ENCODE results near the gene HP. TPM values are rescaled to one million over a fixed set of nuclear protein-coding genes. Genes with fewer than 3 reads are reported as not detected.

The HP gene
- total and polyA plus RNA-seq, 2 of the 8 experiments (the other 6 are each of a cell fraction or from before 2014, with no cell fraction given), result not detected

DNA sequence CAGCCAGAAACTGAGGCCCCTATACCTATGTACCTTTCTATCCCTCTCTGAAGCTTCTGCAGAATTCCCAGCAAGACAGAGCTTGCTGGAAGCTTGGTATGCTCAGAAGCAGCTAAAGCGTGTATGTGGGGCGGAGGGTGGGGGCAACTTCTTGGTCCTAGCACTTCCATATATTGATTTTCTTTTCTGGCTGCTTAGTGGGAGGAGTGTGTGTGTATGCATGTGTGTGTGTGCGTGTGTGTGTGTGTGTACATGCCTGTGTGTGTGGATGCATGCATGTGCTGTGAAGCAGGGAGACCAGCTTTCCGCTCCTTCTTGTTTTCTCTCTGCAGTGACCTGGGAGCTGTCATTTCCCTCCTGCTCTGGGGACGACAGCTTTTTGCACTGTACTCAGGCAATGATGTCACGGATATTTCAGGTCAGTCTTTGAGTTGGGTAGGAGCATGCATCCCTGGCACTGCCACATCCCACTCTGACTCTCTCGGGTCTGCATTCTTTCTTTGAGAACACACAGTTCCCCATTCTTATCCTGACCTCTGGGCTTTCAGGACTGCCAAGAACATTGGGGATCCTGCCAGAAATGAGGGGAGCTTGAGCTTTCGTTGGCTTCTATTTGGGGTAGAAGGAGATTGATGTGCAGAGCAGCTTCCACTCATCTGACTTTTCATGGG lies 19.4 kb downstream of the HP start:
- Histone ChIP-seq H3K9ac (replicated peaks in 1 of 4; ENCODE audit: extremely low read depth in 1 of 4, low read depth in 3 of 4, low read length in 3 of 4) (peak overlapping the region in 1 of 4 experiments; percentile 60; a peak in 2 of 7 replicates), H2BK20ac (ENCODE audit: low read length) (no peak overlapping the region), H3K36me3 (ENCODE audit: control insufficient read depth in 2 of 4, insufficient read depth in 4 of 4, low read length in 3 of 4) (no peaks in the 10 kb centered on the region), H3K18ac (ENCODE audit: extremely low read depth, low read length) (no peak overlapping the region), H3K9me3 (ENCODE audit: insufficient read depth in 2 of 2, low read depth in 1 of 2, low read length in 1 of 2) (no peaks in the 10 kb centered on the region), H3K4ac (replicated peaks; ENCODE audit: insufficient read length, low read depth, low read length) (no peak overlapping the region), H4K8ac (ENCODE audit: extremely low read depth, insufficient read depth, low read length) (no peak overlapping the region), H3K27ac (ENCODE audit: low read depth, low read length) (peak overlapping the region; percentile 68; the same call in 1 of the 2 replicates), H2BK15ac (ENCODE audit: low read length) (no peak overlapping the region), H2AK5ac (ENCODE audit: low read depth, low read length) (no peak overlapping the region; the same call in 1 of the 2 replicates), H2BK5ac (ENCODE audit: low read depth, low read length) (peak overlapping the region; percentile 77; the same call in 1 of the 2 replicates), H4K91ac (replicated peaks; ENCODE audit: insufficient read length, low read length) (no peak overlapping the region), H2AFZ (ENCODE audit: low read length) (no peak overlapping the region), H2BK120ac (replicated peaks; ENCODE audit: low read depth, low read length) (no peak overlapping the region), H3K79me2 (ENCODE audit: control insufficient read depth in 1 of 2, insufficient read depth in 2 of 2, low read length in 2 of 2) (no peaks in the 10 kb centered on the region), H3K4me3 (ENCODE audit: extremely low read depth in 1 of 4, insufficient read depth in 2 of 4, low read depth in 3 of 4, low read length in 4 of 4) (no peak overlapping the region), H4K20me1 (replicated peaks in 1 of 2; ENCODE audit: control insufficient read depth in 1 of 2, insufficient read depth in 2 of 2, low read length in 2 of 2) (no peaks in the 10 kb centered on the region), H3K27me3 (replicated peaks in 1 of 4; ENCODE audit: control insufficient read depth in 3 of 4, extremely low read depth in 1 of 4, insufficient read depth in 3 of 4, low read length in 3 of 4) (no peaks in the 10 kb centered on the region), H4K5ac (ENCODE audit: insufficient read length, low read depth, low read length) (no peak overlapping the region), H3K4me1 (replicated peaks in 1 of 4; ENCODE audit: control insufficient read depth in 3 of 4, insufficient read depth in 4 of 4, low read length in 3 of 4) (peaks cover 0 to 14% (median 2%) of the 10 kb centered on the region in 4 experiments; a peak in 3 of 7 replicates), H3K14ac (ENCODE audit: insufficient read length) (no peak overlapping the region), H3K56ac (replicated peaks; ENCODE audit: insufficient read length, low read depth, low read length) (no peak overlapping the region), H3K79me1 (ENCODE audit: low read depth, low read length) (no peaks in the 10 kb centered on the region), H3K23ac (ENCODE audit: insufficient read length) (no peak overlapping the region), H2BK12ac (ENCODE audit: low read depth, low read length) (peak overlapping the region; percentile 39; the same call in 1 of the 2 replicates), H3K4me2 (ENCODE audit: insufficient read depth in 1 of 2, low read depth in 2 of 2, low read length in 2 of 2) (no peak overlapping the region; a peak in 2 of 4 replicates), H3K23me2 (ENCODE audit: low read depth, low read length) (no peaks in the 10 kb centered on the region)
- FAIRE-seq (no peak), DNase-seq (ENCODE audit: low read depth in 1 of 2, low spot score in 2 of 2) (no peak)
- WGBS, 2 experiments (ENCODE audit: extremely low coverage in 1 of 2, insufficient coverage in 1 of 2, insufficient read length in 1 of 2, insufficient replicate concordance in 2 of 2, low coverage in 1 of 2, low lambda C conversion rate in 2 of 2, missing lambda C conversion rate in 1 of 2), result 78% methylated on average over 8 of the region's 8 CpGs; no CpG with 5 or more reads in 1 of the 2 experiments
- POLR2A ChIA-PET (ENCODE audit: partially characterized antibody), result interaction anchor here (4.0 kb wide), 1 partner anchor 20 kb away, joined by 23 read pairs; the partner anchor contains the start of genes DHX38 and TXNL4B
- CTCF ChIA-PET (ENCODE audit: partially characterized antibody), result interaction anchor here (1.4 to 2.3 kb wide), 3 partner anchors 10 to 25 kb away, joined by 4 to 15 read pairs (median 6); partner anchors contain the start of genes DHX38 and TXNL4B
- no peak for TF ChIP-seq EP300 (IDR thresholded peaks at IDR 0.05; ENCODE audit: borderline replicate concordance in 1 of 2, low read depth in 2 of 2, low read length in 2 of 2)
- TF ChIP-seq MAFK (IDR thresholded peaks at IDR 0.05; ENCODE audit: low read depth, low read length), result no peak
- TF ChIP-seq CBX5 (IDR thresholded peaks at IDR 0.05; ENCODE audit: low read depth, low read length), result no peak
- TF ChIP-seq CTBP2 (IDR thresholded peaks at IDR 0.05; ENCODE audit: borderline replicate concordance, insufficient read depth, insufficient read length, low read length), result no peak
- no peak for TF ChIP-seq TAF1 (IDR thresholded peaks at IDR 0.05; ENCODE audit: low read depth, low read length)
- TF ChIP-seq TEAD4 (IDR thresholded peaks at IDR 0.05; ENCODE audit: low read depth, low read length), result no peak
- no peak for TF ChIP-seq TAF7 (optimal IDR thresholded peaks at IDR 0.05; ENCODE audit: borderline replicate concordance, low read depth, low read length)
- TF ChIP-seq GTF2F1 (IDR thresholded peaks at IDR 0.05; ENCODE audit: borderline replicate concordance, low read depth, low read length), result no peak
- TF ChIP-seq SP4 (IDR thresholded peaks at IDR 0.05; ENCODE audit: low read length), result no peak
- no peak for TF ChIP-seq GABPA (IDR thresholded peaks at IDR 0.05; ENCODE audit: borderline replicate concordance, insufficient read depth, low read length)
- TF ChIP-seq NANOG (IDR thresholded peaks at IDR 0.05; ENCODE audit: insufficient read depth, low read depth, low read length, poor library complexity, severe bottlenecking), result no peak
- TF ChIP-seq SP1 (IDR thresholded peaks at IDR 0.05; ENCODE audit: low read depth, low read length), result no peak

Measured in H1 (cell line).